CD8-positive, alpha-beta memory T cell (primary cell): ENCODE measurements around the gene SPATA18. TPM values are rescaled to one million over a fixed set of nuclear protein-coding genes. Genes with fewer than 3 reads are reported as not detected.

Experiments
- CTCF ChIA-PET: fragments of 350-600 bp; sonication (Branson Sonifier 250); formaldehyde crosslinking; loops from one replicate; lab custom pipeline; 2021; ENCODE audit warnings: antibody characterized with exemption; lab: Charles Lee
- POLR2A ChIA-PET: fragments of 350-600 bp; sonication (Branson Sonifier 250); formaldehyde crosslinking; loops from one replicate; lab custom pipeline; 2021; ENCODE audit warnings: antibody characterized with exemption; lab: Charles Lee
- DNase-seq, 5 donors: peaks; one replicate each; pipeline versions ENCODE4 v3.0.0 to v3.0.0-alpha.2; 2020 to 2022; ENCODE audit warnings: mixed read lengths in 1 of 5
- H3K27ac ChIP-seq: one replicate; pipeline ENCODE4 v1.7.0; 2013; ENCODE audit warnings: low read depth, mild to moderate bottlenecking, low read length, moderate library complexity
- H3K27me3 ChIP-seq: 2 replicates; pipeline ENCODE4 v1.7.0; 2013; ENCODE audit warnings: low read length, mild to moderate bottlenecking; ENCODE audit not compliant: insufficient read depth, poor library complexity, severe bottlenecking
- H3K36me3 ChIP-seq: 2 replicates; pipeline ENCODE4 v1.7.0; 2013; ENCODE audit warnings: mild to moderate bottlenecking, low read length, moderate library complexity; ENCODE audit not compliant: insufficient read depth
- H3K4me1 ChIP-seq: 2 replicates; pipeline ENCODE4 v1.7.0; 2013; ENCODE audit warnings: mild to moderate bottlenecking, low read length, moderate library complexity; ENCODE audit not compliant: insufficient read depth
- H3K4me3 ChIP-seq: 2 replicates; pipeline ENCODE4 v1.7.0; 2013; ENCODE audit warnings: mild to moderate bottlenecking, low read length
- H3K9me3 ChIP-seq: 2 replicates; pipeline ENCODE4 v1.7.0; 2013; ENCODE audit warnings: mild to moderate bottlenecking, low read length
- H3K27ac Mint-ChIP-seq, 8 donors: one replicate each; pipeline ENCODE4 v1.8.0; 2020 to 2021; ENCODE audit warnings: mixed read lengths in 8 of 8, mild to moderate bottlenecking in 6 of 8, inconsistent platforms in 3 of 8, moderate library complexity in 3 of 8
- H3K27me3 Mint-ChIP-seq, 2 donors: one replicate each; pipeline ENCODE4 v1.8.0; 2020 to 2021; ENCODE audit warnings: mixed read lengths in 2 of 2, mild to moderate bottlenecking in 1 of 2, moderate library complexity in 1 of 2
- H3K36me3 Mint-ChIP-seq, 3 donors: one replicate each; pipeline ENCODE4 v1.8.0; 2020 to 2021; ENCODE audit warnings: mixed read lengths in 3 of 3, inconsistent platforms in 1 of 3, mild to moderate bottlenecking in 1 of 3
- H3K4me1 Mint-ChIP-seq, 3 donors: one replicate each; pipeline ENCODE4 v1.8.0; 2020 to 2021; ENCODE audit warnings: mixed read lengths in 3 of 3, inconsistent platforms in 1 of 3, mild to moderate bottlenecking in 1 of 3
- H3K4me3 Mint-ChIP-seq, 7 donors: one replicate each; pipeline ENCODE4 v1.8.0; 2020 to 2021; ENCODE audit warnings: mixed read lengths in 7 of 7, mild to moderate bottlenecking in 6 of 7, moderate library complexity in 4 of 7, inconsistent platforms in 2 of 7
- H3K9me3 Mint-ChIP-seq, 5 donors: one replicate each; pipeline ENCODE4 v1.8.0; 2020 to 2022; ENCODE audit warnings: mixed read lengths in 5 of 5, mild to moderate bottlenecking in 3 of 5, moderate library complexity in 2 of 5, inconsistent platforms in 1 of 5
- polyA plus RNA-seq: library from polyadenylated mRNA; unstranded; fragments of 300-500 nt; fragmentation: Illumina TruSeq; gene quantifications from one replicate; pipeline ENCODE4 v1.2.3, GENCODE V29; 2021
- total RNA-seq, 2 experiments: library from RNA; stranded (reverse); gene quantifications; one replicate each; pipeline ENCODE4 v1.2.3, GENCODE V29; 2021

SPATA18 gene
- total and polyA plus RNA-seq, 3 experiments from 2014 or later = 0.31 to 0.35 TPM; not detected in 1

DNA sequence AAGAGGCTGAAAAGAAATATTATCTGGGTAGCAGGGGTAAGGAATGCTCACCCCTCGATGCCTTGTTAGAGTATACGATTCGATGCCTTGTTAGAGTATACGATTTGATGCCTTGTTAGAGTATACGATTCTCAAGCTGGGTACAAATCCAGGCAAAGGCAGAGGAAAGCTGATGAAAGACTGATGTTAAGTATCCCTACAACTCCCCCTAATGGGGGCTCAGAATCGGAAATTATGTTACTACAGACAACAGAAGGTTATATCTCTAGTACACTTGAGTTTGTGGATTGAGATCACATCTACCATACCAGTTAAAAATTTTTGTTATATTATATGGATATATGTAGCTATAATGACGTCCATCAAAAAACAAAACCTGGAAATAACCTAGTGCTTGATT is 35.7 kb upstream of the SPATA18 start:
- Mint-ChIP-seq H3K9me3 (no peaks in the 10 kb centered on the region), H3K4me3 (no peak overlapping the region), H3K36me3 (peaks cover 0 to 7% (median 0%) of the 10 kb centered on the region in 3 donors), H3K4me1 (no peaks in the 10 kb centered on the region), H3K27ac (no peak overlapping the region), H3K27me3 (no peaks in the 10 kb centered on the region)
- Histone ChIP-seq H3K4me1 (no peaks in the 10 kb centered on the region), H3K4me3 (no peak overlapping the region), H3K36me3 (no peaks in the 10 kb centered on the region), H3K27me3 (no peaks in the 10 kb centered on the region), H3K27ac (no peak overlapping the region), H3K9me3 (no peaks in the 10 kb centered on the region)
- ChIA-PET POLR2A (no interaction called here), CTCF (no interaction called here)
- no peak for DNase-seq

DNA sequence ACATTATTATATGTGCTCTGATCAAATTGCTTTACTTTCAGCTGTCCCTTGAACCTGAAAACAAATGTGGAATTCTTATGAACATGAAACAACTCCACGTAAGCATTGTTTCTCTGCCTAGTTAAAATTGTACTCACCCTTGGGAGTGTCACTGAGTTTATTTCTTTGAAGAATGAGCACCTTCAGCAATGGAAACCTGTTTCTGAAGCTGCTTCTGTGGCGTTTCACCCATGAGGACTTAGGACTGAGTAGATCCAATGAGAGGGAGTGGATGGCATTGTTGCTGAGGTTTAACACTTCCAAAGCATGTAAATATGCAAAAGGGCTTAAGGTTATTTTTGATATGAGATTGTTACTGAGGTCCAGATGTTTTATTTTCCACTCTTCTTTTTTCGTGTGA is 34.1 kb upstream of the SPATA18 start:
- no peak overlapping the region for H3K27ac ChIP-seq
- ChIA-PET POLR2A (no interaction called here), CTCF (no interaction called here)
- no peak overlapping the region for H3K4me3 ChIP-seq
- no peaks in the 10 kb centered on the region for H3K4me1 ChIP-seq
- no peaks in the 10 kb centered on the region for H3K27me3 Mint-ChIP-seq
- no peaks in the 10 kb centered on the region for H3K9me3 ChIP-seq
- H3K36me3 Mint-ChIP-seq = peaks cover 0 to 6% (median 0%) of the 10 kb centered on the region in 3 donors
- H3K4me1 Mint-ChIP-seq = no peaks in the 10 kb centered on the region
- H3K27ac Mint-ChIP-seq = no peak overlapping the region
- no peaks in the 10 kb centered on the region for H3K27me3 ChIP-seq
- no peak for DNase-seq
- no peaks in the 10 kb centered on the region for H3K36me3 ChIP-seq
- H3K9me3 Mint-ChIP-seq = no peaks in the 10 kb centered on the region
- H3K4me3 Mint-ChIP-seq = no peak overlapping the region

DNA sequence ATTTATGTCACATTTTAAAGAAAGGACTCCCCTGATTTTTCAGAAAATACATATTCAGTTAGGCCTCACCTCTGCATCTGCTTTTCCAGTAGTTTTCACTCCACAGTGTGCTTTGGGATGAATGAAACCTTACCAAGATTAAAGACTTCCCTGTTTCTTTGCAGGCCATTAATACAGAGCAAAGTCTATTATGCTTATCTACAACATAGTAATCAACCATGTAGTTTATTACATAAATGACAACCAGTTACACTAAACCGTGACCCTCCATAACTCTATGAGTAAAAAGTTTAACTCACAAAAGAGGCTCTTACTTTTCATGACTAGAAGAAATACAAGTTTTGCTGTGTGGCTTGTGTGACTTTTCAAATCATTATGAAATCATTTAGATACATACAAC is 33.3 kb upstream of the SPATA18 start:
- POLR2A ChIA-PET = no interaction called here

DNA sequence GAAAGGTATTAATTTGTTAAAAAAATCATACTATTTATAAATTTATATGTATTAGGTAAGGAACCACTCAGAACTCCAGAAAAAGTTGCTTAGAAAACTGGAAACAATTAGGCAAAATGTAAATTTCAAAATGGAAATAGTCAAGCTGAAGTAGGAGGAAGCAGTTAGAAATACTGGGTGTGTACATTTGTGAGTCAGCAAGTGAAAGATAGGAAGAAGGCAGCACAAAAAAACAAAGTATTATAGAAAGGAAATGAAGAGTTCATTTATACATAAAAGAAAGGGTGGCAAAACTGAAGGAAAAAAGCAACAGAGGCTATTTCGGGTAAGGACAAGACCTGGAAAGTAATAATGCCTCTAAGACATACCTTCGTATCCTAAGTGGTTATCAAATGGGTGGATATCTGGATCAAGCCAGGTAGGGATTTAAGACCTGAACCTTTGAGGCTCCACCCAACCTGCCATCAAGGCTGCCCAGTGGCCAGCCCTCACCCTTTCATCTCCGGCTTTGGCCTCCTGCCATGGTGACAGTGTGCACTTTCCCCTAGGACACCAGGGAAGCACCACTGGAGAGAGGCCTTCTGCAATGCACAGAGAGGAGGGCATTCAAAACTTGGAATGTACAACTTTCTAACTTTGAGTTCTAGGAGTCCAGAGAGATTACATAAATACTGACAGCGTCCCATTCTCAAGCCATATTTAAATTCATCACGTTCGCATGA is 31.0 kb upstream of the SPATA18 start, which contains the start of gene LRRC66:
TSS of gene LRRC66 (minus strand) at position 428 of the 722 bp plus-strand sequence. CDS start 2,750 bp downstream, outside the sequence.
- no peaks in the 10 kb centered on the region for H3K9me3 Mint-ChIP-seq
- Histone ChIP-seq H3K4me3 (no peak within 1 kb of the TSS), H3K9me3 (no peaks in the 10 kb centered on the region), H3K27ac (no peak within 1 kb of the TSS), H3K36me3 (peaks cover 9% of the 10 kb centered on the region), H3K4me1 (no peaks in the 10 kb centered on the region), H3K27me3 (no peaks in the 10 kb centered on the region)
- no peak within 1 kb of the TSS for H3K27ac Mint-ChIP-seq
- peaks cover 0 to 1% of the 10 kb centered on the region in 2 donors for H3K27me3 Mint-ChIP-seq
- POLR2A ChIA-PET = no interaction called here
- no peaks in the 10 kb centered on the region for H3K4me1 Mint-ChIP-seq
- peaks cover 0 to 18% (median 10%) of the 10 kb centered on the region in 3 donors for H3K36me3 Mint-ChIP-seq
- no peak for DNase-seq
- CTCF ChIA-PET = no interaction called here
- no peak within 1 kb of the TSS for H3K4me3 Mint-ChIP-seq

More for the DNA sequence above, 33.3 kb upstream of the SPATA18 start:
- H3K27me3 Mint-ChIP-seq = no peaks in the 10 kb centered on the region
- no peaks in the 10 kb centered on the region for H3K9me3 ChIP-seq
- H3K27ac ChIP-seq = no peak overlapping the region
- no peaks in the 10 kb centered on the region for H3K9me3 Mint-ChIP-seq
- H3K4me3 ChIP-seq = no peak overlapping the region
- no peak for DNase-seq
- no peaks in the 10 kb centered on the region for H3K4me1 Mint-ChIP-seq
- H3K4me3 Mint-ChIP-seq = no peak overlapping the region
- peaks cover 0 to 6% (median 4%) of the 10 kb centered on the region in 3 donors for H3K36me3 Mint-ChIP-seq
- peaks cover 3% of the 10 kb centered on the region for H3K36me3 ChIP-seq
- no peaks in the 10 kb centered on the region for H3K4me1 ChIP-seq
- H3K27ac Mint-ChIP-seq = no peak overlapping the region
- CTCF ChIA-PET = no interaction called here
- H3K27me3 ChIP-seq = no peaks in the 10 kb centered on the region

DNA sequence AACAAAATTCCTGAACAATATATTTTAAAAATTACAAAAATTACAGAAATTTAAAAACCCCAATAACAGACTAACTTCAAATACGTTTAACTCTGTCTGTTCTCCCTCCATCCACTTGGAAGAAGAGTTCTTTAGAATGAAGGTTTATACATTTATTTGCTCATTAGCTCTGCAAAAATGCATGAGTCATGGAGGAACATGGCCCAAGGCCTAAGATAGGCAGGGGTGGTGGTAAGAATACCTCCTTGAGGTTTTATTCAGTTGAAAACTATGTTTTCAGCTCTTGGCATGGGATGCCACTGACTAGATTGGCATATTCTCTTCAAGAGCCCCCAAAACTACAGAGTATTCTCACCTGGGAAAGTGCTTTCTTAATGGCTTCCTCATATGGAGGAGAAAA is 22.1 kb upstream of the SPATA18 start:
- H3K27ac Mint-ChIP-seq = peak overlapping the region in 1 of 8 donors; percentile 39
- H3K36me3 Mint-ChIP-seq = peaks cover 0 to 40% (median 14%) of the 10 kb centered on the region in 3 donors
- no peaks in the 10 kb centered on the region for H3K36me3 ChIP-seq
- H3K27me3 ChIP-seq = no peaks in the 10 kb centered on the region
- no peak for DNase-seq
- POLR2A ChIA-PET = no interaction called here
- H3K27me3 Mint-ChIP-seq = peaks cover 0 to 1% of the 10 kb centered on the region in 2 donors
- H3K27ac ChIP-seq = no peak overlapping the region
- CTCF ChIA-PET = no interaction called here
- H3K9me3 ChIP-seq = no peaks in the 10 kb centered on the region
- H3K9me3 Mint-ChIP-seq = no peaks in the 10 kb centered on the region
- no peak overlapping the region for H3K4me3 ChIP-seq
- H3K4me1 ChIP-seq = no peaks in the 10 kb centered on the region
- no peaks in the 10 kb centered on the region for H3K4me1 Mint-ChIP-seq
- H3K4me3 Mint-ChIP-seq = no peak overlapping the region

DNA sequence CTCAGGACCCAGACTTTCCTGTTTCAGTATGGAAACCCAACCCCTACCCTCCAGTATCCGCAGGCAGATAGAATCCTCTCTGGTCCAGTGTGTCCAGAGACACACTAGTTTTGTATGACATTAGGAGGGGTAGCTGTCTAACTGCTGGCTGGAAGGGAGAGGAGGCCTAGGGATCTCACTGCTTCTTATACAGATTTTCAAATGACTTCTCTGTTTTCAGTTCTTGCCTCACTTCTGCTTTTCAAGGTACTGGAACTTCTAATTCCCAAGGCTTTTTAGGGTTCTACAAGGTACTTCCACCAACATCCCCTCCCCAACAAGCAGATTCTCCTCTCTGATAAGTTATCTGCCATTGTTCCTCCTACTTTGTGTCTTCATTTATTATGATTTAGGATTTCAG is 19.1 kb upstream of the SPATA18 start:
- H3K4me1 Mint-ChIP-seq = peaks cover 15 to 24% (median 18%) of the 10 kb centered on the region in 3 donors
- Histone ChIP-seq H3K36me3 (no peaks in the 10 kb centered on the region), H3K4me3 (no peak overlapping the region), H3K9me3 (no peaks in the 10 kb centered on the region), H3K27ac (no peak overlapping the region), H3K27me3 (no peaks in the 10 kb centered on the region), H3K4me1 (no peaks in the 10 kb centered on the region)
- peaks cover 0 to 26% (median 9%) of the 10 kb centered on the region in 3 donors for H3K36me3 Mint-ChIP-seq
- no peaks in the 10 kb centered on the region for H3K9me3 Mint-ChIP-seq
- POLR2A ChIA-PET = no interaction called here
- H3K4me3 Mint-ChIP-seq = no peak overlapping the region
- H3K27me3 Mint-ChIP-seq = no peaks in the 10 kb centered on the region
- no peak for DNase-seq
- CTCF ChIA-PET = no interaction called here
- H3K27ac Mint-ChIP-seq = peak overlapping the region in 2 of 8 donors; percentile 18 to 31

DNA sequence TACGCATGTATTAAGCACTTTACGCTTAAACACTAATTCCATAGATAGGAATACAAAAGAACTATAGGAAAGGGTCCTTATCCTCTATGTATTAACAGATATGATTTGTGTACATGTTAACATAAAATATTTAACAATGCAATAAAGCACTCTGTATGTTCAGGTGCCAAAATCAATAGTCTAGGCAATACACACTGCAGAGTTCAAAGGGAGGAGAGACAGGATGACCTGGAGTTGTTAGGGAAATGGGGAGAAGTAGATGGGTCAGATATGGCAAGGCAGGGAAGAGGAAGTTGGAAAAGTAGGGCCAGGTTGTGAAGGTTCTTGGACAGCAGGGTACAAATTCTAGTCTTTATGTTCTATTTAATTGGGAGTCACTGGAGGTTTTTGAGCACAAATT is 15.9 kb upstream of the SPATA18 start:
- ChIA-PET CTCF (interaction anchor here (1.4 kb wide), 1 partner anchor 9 kb away, joined by 3 read pairs; no protein-coding TSS in a partner anchor), POLR2A (no interaction called here)
- no peak overlapping the region for H3K27ac ChIP-seq

DNA sequence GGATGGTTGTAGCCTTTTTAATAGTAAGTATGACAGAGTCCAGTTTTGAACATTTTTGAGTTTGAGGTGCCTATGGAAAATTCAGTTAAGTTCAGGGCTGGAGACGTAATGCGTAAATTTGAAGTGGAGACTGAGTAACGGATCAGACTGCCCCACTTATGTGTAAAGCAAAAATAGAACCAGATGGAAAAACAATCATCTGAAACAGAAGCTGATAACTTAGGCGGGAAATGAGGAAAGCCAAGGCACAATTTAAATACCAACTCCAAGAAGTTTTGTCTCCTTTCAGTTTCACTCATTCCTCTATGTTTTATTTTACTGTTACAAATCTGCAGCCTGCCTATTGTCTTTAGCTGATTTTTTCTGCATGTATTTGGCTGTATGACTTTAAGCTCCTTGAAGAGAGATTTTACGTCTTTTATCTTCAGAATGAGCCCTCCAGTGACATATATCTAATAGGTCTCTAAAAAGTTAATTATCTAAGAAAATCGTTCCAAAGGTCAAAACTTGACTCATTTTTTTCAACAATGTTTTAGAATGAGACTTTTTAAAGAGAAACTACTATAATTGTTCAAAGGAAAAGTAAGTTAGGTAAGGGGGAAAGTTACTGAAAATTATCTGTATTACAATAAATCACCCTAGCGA is 14.1 kb upstream of the SPATA18 start:
- peak overlapping the region in 6 of 8 donors; percentile 39 to 82 (median 65) for H3K27ac Mint-ChIP-seq
- POLR2A ChIA-PET = interaction anchor here (0.7 kb wide), 1 partner anchor 1328 kb away, joined by 3 read pairs; no protein-coding TSS in a partner anchor

More for the DNA sequence above, 15.9 kb upstream of the SPATA18 start:
- no peak for DNase-seq
- no peaks in the 10 kb centered on the region for H3K27me3 ChIP-seq
- Mint-ChIP-seq H3K27me3 (peaks cover 0 to 2% of the 10 kb centered on the region in 2 donors), H3K4me3 (peak overlapping the region in 1 of 7 donors; percentile 98), H3K4me1 (peaks cover 26 to 39% (median 31%) of the 10 kb centered on the region in 3 donors), H3K9me3 (no peaks in the 10 kb centered on the region), H3K36me3 (peaks cover 0 to 16% (median 2%) of the 10 kb centered on the region in 3 donors), H3K27ac (no peak overlapping the region)
- peaks cover 9% of the 10 kb centered on the region for H3K4me1 ChIP-seq
- H3K9me3 ChIP-seq = no peaks in the 10 kb centered on the region
- no peaks in the 10 kb centered on the region for H3K36me3 ChIP-seq
- H3K4me3 ChIP-seq = no peak overlapping the region

More for the DNA sequence above, 14.1 kb upstream of the SPATA18 start:
- H3K36me3 Mint-ChIP-seq = peaks cover 0 to 9% (median 0%) of the 10 kb centered on the region in 3 donors
- Histone ChIP-seq H3K36me3 (no peaks in the 10 kb centered on the region), H3K4me3 (peak overlapping the region; percentile 62), H3K27ac (no peak overlapping the region), H3K4me1 (peaks cover 9% of the 10 kb centered on the region), H3K9me3 (no peaks in the 10 kb centered on the region), H3K27me3 (no peaks in the 10 kb centered on the region)
- no peak for DNase-seq
- peak overlapping the region; percentile 80 to 98 (median 87) for H3K4me3 Mint-ChIP-seq
- H3K4me1 Mint-ChIP-seq = peaks cover 26 to 39% (median 31%) of the 10 kb centered on the region in 3 donors
- CTCF ChIA-PET = interaction anchor here (1.9 kb wide), 1 partner anchor 205 kb away, joined by 7 read pairs; no protein-coding TSS in a partner anchor
- H3K27me3 Mint-ChIP-seq = peaks cover 0 to 3% of the 10 kb centered on the region in 2 donors
- no peaks in the 10 kb centered on the region for H3K9me3 Mint-ChIP-seq
